Measurements from ENCODE around the gene HFM1.
"Not testable (repeated sequence)": the region's sequence is repeated elsewhere in the genome, so short reads cannot be mapped to it uniquely, and the experiment has no call there.

HFM1 gene

GRCh38 chr1:91346824-91347223 is 57.8 kb downstream of the HFM1 start:
- no peak for DNase-seq

GRCh38 chr1:91345395-91346005 is 59.1 kb downstream of the HFM1 start:
- no peak for DNase-seq

GRCh38 chr1:91338501-91338900 is 66.1 kb downstream of the HFM1 start:
- DNase-seq: no peak

GRCh38 chr1:91335603-91336002 is 69.0 kb downstream of the HFM1 start:
- DNase-seq: no peak

- no peak for DNase-seq
Observed at GRCh38 chr1:91334856-91335255, 69.8 kb downstream of the HFM1 start.

GRCh38 chr1:91325456-91325855 is 79.2 kb downstream of the HFM1 start:
- DNase-seq: no peak

GRCh38 chr1:91314643-91315042 is 90.0 kb downstream of the HFM1 start:
- no peak for DNase-seq

- no peak for DNase-seq
Observed at GRCh38 chr1:91311672-91312071, 93.0 kb downstream of the HFM1 start.

- no peak for DNase-seq
Observed at GRCh38 chr1:91308544-91308943, 96.1 kb downstream of the HFM1 start.

GRCh38 chr1:91307784-91308409 is 96.7 kb downstream of the HFM1 start:
- no peak for DNase-seq

GRCh38 chr1:91303165-91303564 is 101.5 kb downstream of the HFM1 start:
- no peak for DNase-seq

- not testable (repeated sequence) for DNase-seq
Observed at GRCh38 chr1:91288843-91289553, 115.6 kb downstream of the HFM1 start.

GRCh38 chr1:91286962-91287317 is 117.7 kb downstream of the HFM1 start:
- peak; percentile 45 for DNase-seq

- DNase-seq: peak; percentile 14
Observed at GRCh38 chr1:91286259-91286961, 118.2 kb downstream of the HFM1 start.

GRCh38 chr1:91283421-91283726 is 121.3 kb downstream of the HFM1 start:
- no peak for DNase-seq

GRCh38 chr1:91282695-91283420 is 121.8 kb downstream of the HFM1 start:
- DNase-seq: peak; percentile 69

GRCh38 chr1:91281782-91282181 is 122.9 kb downstream of the HFM1 start:
- no peak for DNase-seq

- peak; percentile 29 for DNase-seq
Observed at GRCh38 chr1:91278754-91279153, 125.9 kb downstream of the HFM1 start.

GRCh38 chr1:91273875-91274274 is 130.8 kb downstream of the HFM1 start:
- DNase-seq: no peak

GRCh38 chr1:91261655-91262054 is 143.0 kb downstream of the HFM1 start:
- DNase-seq: no peak

GRCh38 chr1:91245435-91245834 is 159.2 kb downstream of the HFM1 start:
- no peak for DNase-seq

- no peak for DNase-seq
Observed at GRCh38 chr1:91244737-91245136, 159.9 kb downstream of the HFM1 start.

- DNase-seq: no peak
Observed at GRCh38 chr1:91243171-91243570, 161.5 kb downstream of the HFM1 start.
